Omental fat pad (tissue), 4 donors: ENCODE results near the gene KYAT1. TPM values are rescaled to one million over a fixed set of nuclear protein-coding genes. Genes with fewer than 3 reads are reported as not detected.
A peak's percentile ranks its signal among the peaks of the same experiment; 100 is the strongest.

Source experiments
- ATAC-seq: fragments of 150-250 bp; one replicate; pipeline ENCODE4 v1.9.1; 2016; ENCODE audit warnings: mild to moderate bottlenecking, moderate library complexity; ENCODE audit not compliant: low FRiP score
- DNase-seq: peaks from one replicate; pipeline ENCODE4 v3.0.0-alpha.2; 2019; ENCODE audit warnings: low spot score
- total RNA-seq, 4 donors: library from RNA; depleted of rRNA; stranded (reverse); fragments of >200 nt; gene quantifications; one replicate each; pipeline ENCODE4 v1.1.0, GENCODE V29; 2016
- TF ChIP-seq, protein P1 (sequence below), 3 donors: fragments of 450-650 bp; IDR thresholded peaks; one replicate each; pipeline ENCODE4 v1.5.1; 2016 to 2017; ENCODE audit warnings: antibody characterized with exemption in 3 of 3, mild to moderate bottlenecking in 3 of 3, moderate library complexity in 2 of 3

Gene KYAT1
- total RNA-seq, 4 donors from 2014 or later: 2.9 to 9.3 (median 4.1) TPM

DNA sequence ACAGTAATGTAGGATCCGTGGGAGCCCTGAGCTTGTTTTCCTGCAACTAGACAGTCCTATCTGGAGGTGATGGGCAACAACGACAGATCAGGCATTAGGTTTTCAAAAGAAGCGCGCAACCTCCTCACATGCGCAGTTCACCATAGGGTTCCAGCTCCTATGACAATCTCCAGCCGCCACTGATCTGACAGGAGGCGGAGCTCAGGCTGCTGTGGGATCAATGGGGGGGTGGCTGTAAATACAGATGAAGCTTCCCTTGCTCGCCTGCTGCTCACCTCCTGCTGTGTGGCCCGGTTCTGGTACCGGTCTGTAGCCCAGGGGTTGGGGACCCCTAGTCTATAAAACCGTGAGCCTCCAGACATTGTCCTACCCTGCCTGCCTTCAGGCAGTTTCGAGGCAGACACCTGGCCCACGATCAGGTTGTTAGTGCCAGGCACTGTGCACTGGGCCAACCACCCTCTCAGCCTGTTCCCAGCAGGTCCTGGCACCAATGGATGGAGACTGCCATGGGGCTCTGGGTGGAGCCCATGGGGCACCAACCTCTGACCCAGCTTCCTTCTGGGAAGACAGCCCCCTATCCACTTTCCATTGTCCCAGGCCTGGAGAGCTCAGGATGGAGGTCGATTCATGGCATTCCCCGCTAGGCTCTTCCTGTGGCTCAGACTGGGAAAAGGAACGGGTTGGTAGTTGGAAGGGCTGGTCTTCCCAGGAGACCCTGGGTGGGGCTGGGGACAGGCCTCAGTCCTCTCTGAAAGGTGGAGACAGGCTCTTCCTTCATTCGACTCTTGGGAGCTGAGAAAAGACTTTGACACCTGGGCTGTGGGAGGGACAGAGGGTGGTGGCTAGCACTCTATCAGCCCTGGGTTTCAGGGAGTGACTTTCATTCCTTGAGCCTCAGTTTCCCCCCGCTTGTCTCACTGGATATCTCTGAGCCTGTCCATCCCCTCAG is 61.8 kb downstream of the KYAT1 start:
- DNase-seq (no peak), ATAC-seq (no peak)
- TF ChIP-seq, protein P1, sequence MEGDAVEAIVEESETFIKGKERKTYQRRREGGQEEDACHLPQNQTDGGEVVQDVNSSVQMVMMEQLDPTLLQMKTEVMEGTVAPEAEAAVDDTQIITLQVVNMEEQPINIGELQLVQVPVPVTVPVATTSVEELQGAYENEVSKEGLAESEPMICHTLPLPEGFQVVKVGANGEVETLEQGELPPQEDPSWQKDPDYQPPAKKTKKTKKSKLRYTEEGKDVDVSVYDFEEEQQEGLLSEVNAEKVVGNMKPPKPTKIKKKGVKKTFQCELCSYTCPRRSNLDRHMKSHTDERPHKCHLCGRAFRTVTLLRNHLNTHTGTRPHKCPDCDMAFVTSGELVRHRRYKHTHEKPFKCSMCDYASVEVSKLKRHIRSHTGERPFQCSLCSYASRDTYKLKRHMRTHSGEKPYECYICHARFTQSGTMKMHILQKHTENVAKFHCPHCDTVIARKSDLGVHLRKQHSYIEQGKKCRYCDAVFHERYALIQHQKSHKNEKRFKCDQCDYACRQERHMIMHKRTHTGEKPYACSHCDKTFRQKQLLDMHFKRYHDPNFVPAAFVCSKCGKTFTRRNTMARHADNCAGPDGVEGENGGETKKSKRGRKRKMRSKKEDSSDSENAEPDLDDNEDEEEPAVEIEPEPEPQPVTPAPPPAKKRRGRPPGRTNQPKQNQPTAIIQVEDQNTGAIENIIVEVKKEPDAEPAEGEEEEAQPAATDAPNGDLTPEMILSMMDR (IDR thresholded peaks at IDR 0.05): no peak

DNA sequence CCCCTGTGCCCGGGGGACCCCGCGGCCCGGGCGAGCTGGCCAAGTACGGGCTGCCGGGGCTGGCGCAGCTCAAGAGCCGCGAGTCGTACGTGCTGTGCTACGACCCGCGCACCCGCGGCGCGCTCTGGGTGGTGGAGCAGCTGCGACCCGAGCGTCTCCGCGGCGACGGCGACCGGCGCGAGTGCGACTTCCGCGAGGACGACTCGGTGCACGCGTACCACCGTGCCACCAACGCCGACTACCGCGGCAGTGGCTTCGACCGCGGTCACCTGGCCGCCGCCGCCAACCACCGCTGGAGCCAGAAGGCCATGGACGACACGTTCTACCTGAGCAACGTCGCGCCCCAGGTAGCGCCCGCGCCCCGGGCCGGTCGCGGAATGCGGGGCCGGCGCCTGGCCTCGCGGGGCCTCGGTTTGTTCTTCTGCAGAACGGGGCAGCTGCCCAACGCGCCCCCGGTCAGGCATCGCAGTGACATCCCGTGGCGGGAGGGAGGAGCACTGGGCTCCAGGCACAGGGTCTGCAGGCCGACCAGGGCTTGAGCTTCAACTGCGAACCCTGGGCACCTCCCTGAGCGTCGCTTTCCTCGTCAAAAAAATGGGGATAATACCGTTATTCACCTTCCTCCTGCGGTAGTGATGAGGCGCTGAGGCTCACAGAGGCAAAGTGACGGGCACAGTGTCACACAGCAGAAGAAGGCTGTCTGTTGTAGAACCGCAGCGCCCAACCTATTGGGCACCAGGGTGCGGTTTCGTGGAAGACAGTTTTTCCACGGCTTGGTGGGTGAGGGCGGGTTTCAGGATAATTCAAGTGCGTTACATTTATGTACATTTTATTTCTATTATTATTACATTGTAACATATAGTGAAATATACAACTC is 62.7 kb downstream of the KYAT1 start:
- TF ChIP-seq, protein P1 (IDR thresholded peaks at IDR 0.05): no peak
- no peak for DNase-seq
- ATAC-seq: peak; percentile 37

DNA sequence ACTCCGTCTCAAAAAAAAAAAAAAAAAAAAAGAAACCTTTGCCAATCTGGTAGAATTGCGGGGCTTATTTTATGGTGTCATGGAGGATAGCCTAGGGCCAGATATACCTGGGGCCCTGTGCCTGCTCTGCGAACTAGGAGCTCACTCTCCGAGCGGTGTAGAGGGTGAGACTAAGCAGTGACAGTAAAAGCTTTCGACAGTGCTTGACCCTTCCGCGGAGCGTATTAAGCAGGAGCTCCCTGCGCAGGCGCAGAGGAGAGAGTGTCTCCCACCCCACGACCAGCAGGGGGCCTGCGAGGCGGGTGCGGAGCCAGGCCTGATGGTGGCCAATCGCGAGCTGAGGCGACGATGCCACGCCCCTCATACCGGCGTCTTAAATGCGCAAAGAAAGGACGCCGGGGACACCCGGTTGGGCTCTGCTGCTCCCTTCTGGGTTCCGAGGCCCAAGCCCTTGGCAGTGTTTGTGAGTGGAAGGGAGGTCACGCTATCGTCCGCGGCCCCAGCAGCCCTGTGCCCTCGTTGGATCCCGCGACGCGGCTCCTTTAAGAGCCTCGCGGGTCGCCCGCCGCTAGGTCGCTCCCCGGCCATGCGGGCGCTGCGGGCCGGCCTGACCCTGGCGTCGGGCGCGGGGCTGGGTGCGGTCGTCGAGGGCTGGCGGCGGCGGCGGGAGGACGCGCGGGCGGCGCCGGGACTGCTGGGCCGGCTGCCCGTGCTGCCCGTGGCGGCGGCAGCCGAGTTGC is 63.5 kb downstream of the KYAT1 start, which contains the start of gene ENDOG:
TSS of gene ENDOG (plus strand) at position 402 of the 740 bp plus-strand sequence. CDS start at position 587, 185 bp downstream.
- ATAC-seq (peak; percentile 97), DNase-seq (peak; percentile 89)
- TF ChIP-seq, protein P1 (IDR thresholded peaks at IDR 0.05): peak in 2 of 3 donors; percentile 81 to 99

DNA sequence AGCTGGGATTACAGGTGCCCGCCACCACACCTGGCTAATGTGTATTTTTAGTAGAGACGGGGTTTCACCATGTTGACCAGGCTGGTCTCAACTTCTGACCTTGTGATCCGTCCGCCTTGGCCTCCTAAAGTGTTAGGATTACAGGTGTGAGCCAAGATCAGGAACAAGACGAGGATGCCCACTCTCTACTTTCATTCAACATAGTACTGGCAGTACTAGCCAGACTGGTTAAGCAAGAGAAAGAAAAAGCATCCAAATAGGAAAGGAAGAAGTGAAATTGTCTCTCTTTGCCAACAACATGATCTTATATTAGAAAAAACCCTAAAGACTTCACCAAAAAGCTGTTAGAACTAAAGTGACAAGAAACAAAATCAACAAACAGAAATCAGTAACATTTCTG is 70.9 kb downstream of the KYAT1 start:
- DNase-seq (no peak), ATAC-seq (no peak)
- TF ChIP-seq, protein P1 (IDR thresholded peaks at IDR 0.05): no peak

GRCh38 chr9:128809831-128810230 is 71.9 kb downstream of the KYAT1 start:
- TF ChIP-seq, protein P1 (IDR thresholded peaks at IDR 0.05): no peak
- DNase-seq: no peak
- ATAC-seq: no peak

GRCh38 chr9:128809036-128809599 is 72.6 kb downstream of the KYAT1 start:
- no peak for ATAC-seq
- TF ChIP-seq, protein P1 (IDR thresholded peaks at IDR 0.05): no peak
- DNase-seq: no peak
